CD4-positive, alpha-beta T cell treated with Interleukin-4 for 1 hour (primary cell): ENCODE measurements around the gene CDC16.
"Not testable (repeated sequence)": the region's sequence is repeated elsewhere in the genome, so short reads cannot be mapped to it uniquely, and the experiment has no call there.

ENCODE experiments used
- DNase-seq, 2 donors: peaks; one replicate each; pipeline ENCODE4 v3.0.0-alpha.2; 2020 to 2022

CDC16 gene

GRCh38 chr13:114229506-114229905 is 5.2 kb upstream of the CDC16 start:
- no peak for DNase-seq

DNA sequence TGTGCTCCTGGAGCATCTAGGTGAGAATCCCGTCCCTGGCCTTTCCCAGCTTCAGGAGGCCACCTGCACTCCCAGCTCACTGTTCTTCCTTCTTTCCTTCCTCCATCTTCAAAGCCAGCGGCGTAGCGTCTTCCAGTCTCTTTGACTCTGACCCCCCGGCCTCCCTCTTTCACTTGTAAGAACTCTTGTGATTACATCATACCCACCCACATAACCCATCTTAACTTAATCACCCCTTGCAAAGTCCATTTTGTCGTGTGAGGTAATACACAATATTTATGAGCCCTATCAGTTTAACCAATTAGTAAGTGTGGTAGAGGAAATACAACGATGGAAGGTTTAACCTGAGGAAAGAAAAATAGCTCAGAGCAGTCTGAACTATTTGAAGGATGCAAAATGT is 4.6 kb upstream of the CDC16 start:
- no peak for DNase-seq

DNA sequence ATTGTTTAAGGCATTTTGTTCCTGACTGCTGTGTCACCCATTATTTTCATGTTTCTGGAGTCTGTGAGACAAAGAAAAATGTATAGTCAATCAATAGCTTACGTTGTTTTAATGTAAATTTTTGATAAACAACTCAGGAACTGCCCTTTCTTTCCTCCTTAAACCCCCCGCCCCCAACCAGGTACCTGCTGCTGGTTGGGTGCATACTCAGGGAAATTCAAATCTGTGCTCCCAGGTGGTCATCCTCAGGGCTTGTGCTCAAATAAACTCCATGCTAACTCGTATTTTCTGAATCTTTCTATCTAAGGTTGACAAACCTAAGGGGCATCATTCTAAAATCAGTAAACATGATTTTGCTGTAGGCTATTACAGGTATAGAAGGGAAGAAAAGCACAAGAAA is 4.1 kb upstream of the CDC16 start:
- no peak for DNase-seq

- no peak for DNase-seq
Observed at GRCh38 chr13:114231886-114232285, 2.8 kb upstream of the CDC16 start.

DNA sequence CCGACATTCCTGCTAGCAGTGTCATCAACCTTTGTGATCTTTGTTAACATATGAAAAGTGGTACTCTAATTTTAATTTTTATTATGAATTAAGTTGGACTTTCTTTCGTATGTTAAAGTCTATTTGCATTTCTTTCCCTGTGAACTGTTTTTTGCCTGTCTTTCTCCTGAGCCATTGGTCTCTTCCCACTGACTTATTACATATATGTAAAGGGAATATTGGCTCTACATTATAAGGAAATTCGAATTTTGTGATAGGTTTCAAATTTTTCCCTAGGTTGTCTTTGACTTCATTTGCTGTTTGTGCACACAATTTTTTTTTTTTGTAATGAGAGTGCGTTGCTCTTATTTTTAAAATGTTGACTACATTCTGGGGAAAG is 442 bp upstream of the CDC16 start:
- no peak for DNase-seq

- DNase-seq, result no peak
Observed at GRCh38 chr13:114235697-114236096, 1.0 kb downstream of the CDC16 start.

DNA sequence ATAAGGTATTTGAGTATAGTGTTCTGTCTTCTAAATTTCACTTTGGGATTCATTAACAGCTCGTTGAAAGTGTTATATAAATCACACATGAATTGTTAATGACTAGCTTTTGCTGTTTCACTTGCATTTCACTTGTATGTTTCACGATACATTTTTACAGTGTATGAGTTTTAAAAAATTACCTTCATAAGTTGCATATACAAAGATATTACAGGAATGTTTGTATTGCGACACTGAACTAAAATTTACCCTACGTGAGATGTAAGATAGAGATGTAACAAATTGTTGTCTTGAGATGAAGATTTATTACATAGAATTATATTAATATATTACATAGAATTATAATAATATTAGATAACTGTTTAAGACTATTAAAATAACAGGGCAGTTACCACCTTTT is 1.5 kb downstream of the CDC16 start:
- no peak for DNase-seq

- DNase-seq, result no peak
Observed at GRCh38 chr13:114237415-114238112, 2.9 kb downstream of the CDC16 start.

GRCh38 chr13:114241918-114242317 is 7.2 kb downstream of the CDC16 start:
- no peak for DNase-seq

DNA sequence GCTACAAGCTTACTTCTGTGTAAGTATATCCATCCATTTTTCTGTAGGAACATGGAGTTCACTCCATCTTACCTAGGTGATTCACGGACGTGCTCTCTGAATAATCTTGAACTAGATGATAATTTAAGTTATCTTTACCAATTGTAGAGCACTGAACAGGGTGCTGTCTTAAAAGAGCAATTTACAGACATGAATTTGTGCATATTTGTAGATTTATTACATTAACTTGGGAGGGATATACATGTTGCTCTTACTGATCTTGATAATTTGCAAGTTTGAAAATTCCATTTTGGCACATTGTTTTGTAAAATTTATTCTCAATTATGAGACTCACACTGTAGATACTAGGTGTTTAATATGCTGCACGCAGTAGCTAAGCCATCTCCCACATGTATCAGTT is 9.3 kb downstream of the CDC16 start:
- no peak for DNase-seq

DNA sequence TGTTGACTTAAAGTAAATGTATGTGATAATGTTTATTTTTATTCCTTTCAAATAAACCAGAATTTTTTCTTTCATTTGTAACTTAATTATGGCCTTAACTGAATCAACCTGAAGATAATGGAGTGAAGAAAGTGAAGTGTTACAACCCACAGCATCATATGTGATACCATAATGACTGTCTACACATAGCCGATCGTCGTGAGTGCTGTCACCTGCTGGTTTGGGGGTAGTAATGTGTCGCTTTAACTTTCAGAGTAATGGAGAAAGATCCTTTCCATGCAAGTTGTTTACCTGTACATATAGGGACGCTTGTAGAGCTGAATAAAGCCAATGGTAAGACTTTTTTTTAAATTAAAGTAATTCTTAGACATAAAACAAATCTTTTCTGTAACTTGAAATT is 9.9 kb downstream of the CDC16 start:
- DNase-seq, result no peak

DNA sequence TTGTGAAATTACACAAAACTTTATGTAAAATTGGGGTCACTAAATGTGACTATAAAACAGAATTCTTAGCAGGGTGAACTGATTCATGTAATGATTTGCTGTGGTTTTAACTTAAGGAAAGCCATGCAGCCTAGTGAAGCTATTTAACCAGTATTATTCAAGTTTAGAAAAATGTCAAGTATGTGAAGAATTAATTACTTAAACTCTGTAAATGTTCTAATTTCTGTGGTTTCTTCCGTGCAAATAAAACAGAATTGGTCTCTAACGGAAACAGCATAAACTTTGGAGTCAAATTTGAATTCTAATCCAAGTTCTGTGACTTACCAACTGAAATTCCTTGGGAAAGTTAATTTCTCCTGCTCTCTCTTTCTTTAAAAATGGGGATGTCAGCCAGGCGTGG is 13.3 kb downstream of the CDC16 start:
- no peak for DNase-seq

DNA sequence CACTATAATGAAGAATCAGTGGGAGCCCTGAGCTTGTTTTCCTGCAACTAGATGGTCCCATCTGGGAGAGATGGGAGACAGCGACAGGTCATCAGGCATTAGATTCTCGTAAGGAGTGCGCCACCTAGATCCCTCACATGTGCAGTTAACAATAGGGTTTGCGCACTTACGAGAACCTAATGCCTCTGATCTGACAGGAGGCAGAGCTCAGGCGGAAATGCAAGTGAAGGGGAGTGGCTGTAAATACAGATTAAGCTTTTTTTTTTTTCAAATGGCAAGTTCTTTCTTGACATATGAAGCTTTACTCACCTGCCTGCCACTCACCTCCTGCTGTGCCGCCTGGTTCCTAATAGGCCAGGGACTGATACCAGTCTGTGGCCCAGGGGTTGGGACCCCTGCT is 14.4 kb downstream of the CDC16 start:
- DNase-seq, result no peak

DNA sequence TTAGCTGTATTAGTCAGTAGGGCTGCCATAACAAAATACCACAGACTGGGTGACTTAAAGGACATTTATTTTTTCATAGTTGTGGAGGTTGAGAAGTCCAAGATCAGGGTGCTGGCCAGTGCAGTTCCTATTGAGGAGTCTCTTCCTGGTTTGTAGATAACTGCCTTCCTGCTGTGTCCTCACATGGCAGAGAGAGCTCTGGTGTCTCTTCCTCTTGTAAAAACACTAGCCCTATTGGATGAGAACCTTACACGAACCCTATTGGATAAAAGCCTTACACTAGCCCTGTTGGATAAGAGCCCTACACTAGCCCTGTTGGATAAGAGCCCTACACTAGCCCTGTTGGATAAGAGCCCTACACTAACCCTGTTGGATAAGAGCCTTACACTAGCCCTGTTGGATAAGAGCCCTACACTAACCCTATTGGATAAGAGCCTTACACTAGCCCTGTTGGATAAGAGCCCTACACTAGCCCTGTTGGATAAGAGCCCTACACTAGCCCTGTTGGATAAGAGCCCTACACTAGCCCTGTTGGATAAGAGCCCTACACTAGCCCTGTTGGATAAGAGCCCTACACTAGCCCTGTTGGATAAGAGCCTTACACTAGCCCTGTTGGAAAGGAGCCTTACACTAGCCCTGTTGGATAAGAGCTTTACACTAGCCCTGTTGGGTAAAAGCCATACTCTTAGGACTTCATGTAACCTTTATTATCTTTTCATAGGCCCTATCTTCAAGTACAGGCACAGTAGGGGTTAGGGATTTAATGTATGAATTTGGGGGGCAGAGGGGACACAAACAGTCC is 17.1 kb downstream of the CDC16 start:
- not testable (repeated sequence) for DNase-seq

DNA sequence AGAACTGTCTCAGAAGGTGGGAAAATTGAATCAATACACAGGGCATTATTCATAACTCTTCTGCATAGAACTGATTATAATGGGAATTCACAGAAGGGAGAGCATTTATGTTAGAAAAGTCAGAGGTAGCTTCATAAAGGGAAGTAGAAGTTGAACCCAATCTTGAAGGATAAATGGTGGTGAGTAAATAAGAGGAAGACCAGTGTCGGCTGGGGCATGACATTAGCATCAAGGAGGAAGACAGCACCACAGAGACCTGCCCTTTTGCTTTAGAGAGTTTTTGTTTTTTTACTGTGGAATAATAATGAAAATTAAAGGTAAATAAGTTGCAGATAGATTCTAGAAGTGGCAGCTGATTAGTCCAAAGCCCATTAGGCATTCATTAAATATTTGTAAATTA is 21.9 kb downstream of the CDC16 start:
- DNase-seq, result no peak

GRCh38 chr13:114257014-114257413 is 22.3 kb downstream of the CDC16 start:
- DNase-seq, result no peak

GRCh38 chr13:114258589-114258988 is 23.9 kb downstream of the CDC16 start:
- no peak for DNase-seq

- DNase-seq, result no peak
Observed at GRCh38 chr13:114259374-114259773, 24.7 kb downstream of the CDC16 start.

- DNase-seq, result no peak
Observed at GRCh38 chr13:114259974-114260373, 25.3 kb downstream of the CDC16 start.

DNA sequence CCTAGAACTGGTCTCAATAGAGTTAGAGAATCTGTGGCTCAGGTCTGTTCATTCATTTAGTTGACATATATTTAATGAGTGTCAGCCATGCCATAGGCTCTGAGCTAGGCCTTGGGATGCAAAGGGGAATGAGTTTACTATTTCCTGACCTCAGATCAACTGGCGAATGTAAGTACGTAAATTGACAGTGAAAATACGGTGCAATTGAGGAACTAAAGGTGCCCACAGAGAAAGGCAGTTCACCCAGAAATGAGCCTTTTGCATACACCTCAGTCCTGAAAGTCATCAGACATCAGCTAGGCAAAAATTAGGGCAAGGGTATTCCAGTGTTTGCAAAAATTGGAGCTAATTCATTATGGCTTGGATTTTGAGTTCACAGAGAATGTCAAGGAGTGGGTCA is 26.1 kb downstream of the CDC16 start:
- no peak for DNase-seq

DNA sequence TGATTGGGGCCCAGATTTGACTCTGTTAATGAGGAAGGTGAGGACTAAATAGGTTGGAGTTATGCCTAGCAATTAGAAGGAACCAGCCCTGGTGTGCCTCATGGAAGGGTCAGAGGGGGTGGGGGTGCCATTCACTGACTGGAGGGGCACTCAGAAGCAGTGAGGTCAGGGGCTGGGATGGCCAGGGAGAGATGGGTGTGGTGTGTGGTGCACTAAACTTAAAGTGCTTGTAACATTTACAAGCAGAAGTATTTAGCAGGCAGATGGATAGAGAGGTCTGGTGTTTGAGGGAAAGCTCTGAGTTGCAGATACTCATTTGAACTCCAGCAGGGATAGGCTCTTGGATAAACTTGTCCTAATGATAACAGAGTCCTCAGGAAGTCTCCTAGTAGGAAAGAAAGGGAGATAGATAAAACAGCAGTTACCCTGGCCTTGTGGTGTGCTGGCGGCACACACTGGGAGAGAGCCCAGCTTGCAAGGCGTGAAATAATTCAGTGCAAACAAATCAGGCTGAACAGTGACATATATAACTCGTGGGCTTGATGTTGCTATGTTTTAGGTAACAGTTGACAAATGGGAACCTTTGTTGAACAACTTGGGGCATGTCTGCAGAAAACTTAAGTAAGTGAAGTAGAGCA is 26.8 kb downstream of the CDC16 start:
- DNase-seq, result no peak

GRCh38 chr13:114263578-114263977 is 28.9 kb downstream of the CDC16 start:
- DNase-seq, result peak; percentile 31 to 44

DNA sequence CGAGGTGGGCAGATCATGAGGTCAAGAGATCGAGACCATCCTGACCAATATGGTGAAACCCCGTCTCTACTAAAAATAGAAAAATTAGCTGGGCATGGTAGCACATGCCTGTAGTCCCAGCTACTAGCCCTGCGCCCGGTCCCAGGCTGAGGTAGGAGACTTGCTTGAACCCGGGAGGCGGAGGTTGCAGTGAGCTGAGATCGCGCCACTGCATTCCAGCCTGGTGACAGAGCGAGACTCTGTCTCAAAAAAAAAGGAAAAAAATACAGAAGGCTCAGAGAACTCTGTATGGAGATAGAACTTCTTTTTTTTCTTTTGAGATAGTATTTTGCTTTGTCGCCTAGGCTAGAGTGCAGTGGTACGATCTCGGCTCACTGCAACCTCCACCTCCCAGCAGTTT is 29.6 kb downstream of the CDC16 start:
- not testable (repeated sequence) for DNase-seq
